ENCODE results near the gene NID1. TPM values are rescaled to one million over a fixed set of nuclear protein-coding genes. Genes with fewer than 3 reads are reported as not detected.

NID1 gene
- total RNA-seq = 10 to 100 TPM; 28.5 to 58.0 TPM

DNA sequence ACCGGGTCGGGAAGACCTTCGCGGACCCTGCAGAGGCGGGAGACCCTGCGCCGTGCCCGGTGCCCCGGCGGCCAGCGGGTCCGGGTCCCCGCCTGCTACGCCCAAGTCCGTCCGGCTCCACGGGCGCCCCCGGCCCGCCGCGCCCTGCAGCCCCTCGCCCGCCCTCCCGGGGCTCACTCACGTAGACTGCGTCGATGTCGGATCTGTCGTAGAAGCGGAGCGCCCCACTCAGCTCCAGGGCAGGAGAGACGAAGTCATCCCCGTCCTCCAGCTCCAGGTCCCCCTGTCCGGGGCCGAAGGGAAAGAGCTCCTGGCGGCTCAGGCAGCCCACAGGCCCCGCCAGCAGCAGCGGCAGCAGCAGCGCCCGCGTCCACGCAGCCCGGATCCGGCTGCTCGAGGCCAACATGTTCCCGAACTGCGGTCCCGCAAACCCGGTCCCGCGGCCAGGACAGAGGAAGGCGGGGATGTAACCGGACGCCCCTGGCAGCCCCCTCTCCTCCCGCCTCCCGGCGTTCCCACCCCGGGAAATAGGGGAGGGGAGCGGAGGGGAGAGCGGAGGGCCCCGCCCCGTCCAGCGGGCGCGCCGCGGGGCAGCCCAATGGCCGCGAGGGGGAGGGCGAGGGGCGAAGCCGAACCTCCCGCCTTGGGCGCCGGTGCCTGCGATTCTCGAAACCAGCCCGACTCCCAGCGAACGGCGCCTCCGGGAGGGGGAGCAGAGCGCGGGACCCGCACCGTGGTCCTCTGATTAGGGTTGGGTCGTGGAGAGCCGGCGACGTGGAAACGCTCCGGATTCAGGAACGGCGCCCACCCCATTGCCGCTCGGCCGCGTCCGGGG, at the start of gene NID1:
Gene NID1, minus strand, starts transcription at position 417 of the 835 bp plus-strand sequence. Its CDS starts 11 bp downstream, at position 406.
- ATAC-seq = peak; percentile 72
- WGBS, 2 donors = 1% methylated on average over 89 of the region's 100 CpGs; no CpG with 5 or more reads in 1 of the 2 donors
- intact Hi-C loops (cut with DNase I) = no loop called here

DNA sequence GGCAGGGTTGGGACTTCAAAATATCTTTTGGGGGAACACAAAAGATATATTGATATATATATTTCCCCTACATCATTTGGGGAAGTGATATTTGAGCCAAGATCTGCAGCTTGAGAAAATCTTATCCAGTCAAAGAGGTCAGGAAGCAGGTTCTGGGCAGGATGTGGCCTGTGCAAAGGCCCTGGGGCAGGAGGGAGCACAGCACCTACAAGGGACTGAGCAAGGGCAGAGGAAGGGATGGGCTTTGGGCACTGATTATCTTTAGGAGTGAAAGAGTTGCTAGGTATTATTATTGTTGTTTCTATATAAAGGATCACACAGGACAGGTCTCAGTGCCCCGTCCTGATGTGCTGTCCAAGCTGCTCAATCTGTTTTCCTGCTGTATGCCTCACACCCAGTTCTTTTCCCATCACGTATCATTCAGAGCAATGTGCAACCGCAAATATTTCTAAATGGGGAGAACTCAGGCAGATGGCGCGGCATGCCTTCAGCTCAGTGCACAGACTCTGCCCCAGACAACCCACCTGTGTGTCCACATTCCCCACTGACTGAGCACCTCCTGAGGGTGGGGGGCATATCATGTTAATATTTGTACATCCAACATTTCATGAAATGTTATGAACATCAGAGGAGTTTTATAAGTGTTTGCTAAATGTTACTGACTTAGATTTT, 49.3 kb upstream of the NID1 start:
- no peak for TF ChIP-seq CTCF (IDR thresholded peaks at IDR 0.05)
- no peak for TF ChIP-seq POLR2A (IDR thresholded peaks at IDR 0.05)
- Histone ChIP-seq H3K27ac (no peak overlapping the region), H3K4me3 (no peak overlapping the region), H3K4me1 (no peaks in the 10 kb centered on the region), H3K9me3 (no peaks in the 10 kb centered on the region), H3K27me3 (no peaks in the 10 kb centered on the region), H3K36me3 (replicated peaks in 1 of 2; ENCODE audit: insufficient read depth in 1 of 2, low read depth in 2 of 2) (no peaks in the 10 kb centered on the region)
- ATAC-seq (no peak), DNase-seq (no peak)
- intact Hi-C loops (cut with DNase I) = loop anchor here (5.0 kb wide), 1 partner anchor 378 kb away; no protein-coding TSS in a partner anchor
- WGBS, 2 donors = 89 to 97% methylated on average over 5 of the region's 5 CpGs

More for the DNA sequence above, at the start of gene NID1:
- peak within 1 kb of the TSS; percentile 28 to 71 (median 59) for H3K27ac ChIP-seq
- no peaks in the 10 kb centered on the region for H3K36me3 ChIP-seq (replicated peaks in 1 of 2; ENCODE audit: insufficient read depth in 1 of 2, low read depth in 2 of 2)
- no peaks in the 10 kb centered on the region for H3K27me3 ChIP-seq
- TF ChIP-seq POLR2A (IDR thresholded peaks at IDR 0.05) (peak; percentile 27 to 45 (median 43)), CTCF (IDR thresholded peaks at IDR 0.05) (peak in 5 of 7 experiments; percentile 6 to 36 (median 23))
- H3K4me1 ChIP-seq = peaks cover 21% of the 10 kb centered on the region
- H3K4me3 ChIP-seq = peak within 1 kb of the TSS; percentile 22 to 43
- peak; percentile 45 to 72 (median 64) for DNase-seq
- no peaks in the 10 kb centered on the region for H3K9me3 ChIP-seq

GRCh38 chr1:236113324-236114032, 48.6 kb upstream of the NID1 start:
- intact Hi-C loops (cut with DNase I) = loop anchor here (5.0 kb wide), 1 partner anchor 379 kb away; no protein-coding TSS in a partner anchor
- no peak for TF ChIP-seq CTCF (IDR thresholded peaks at IDR 0.05)
- TF ChIP-seq POLR2A (IDR thresholded peaks at IDR 0.05) = no peak
- no peaks in the 10 kb centered on the region for H3K27me3 ChIP-seq
- WGBS, 2 donors = 77 to 80% methylated on average over 13 to 15 of the region's 15 CpGs
- no peak overlapping the region for H3K4me3 ChIP-seq
- H3K9me3 ChIP-seq = no peaks in the 10 kb centered on the region
- no peaks in the 10 kb centered on the region for H3K36me3 ChIP-seq (replicated peaks in 1 of 2; ENCODE audit: insufficient read depth in 1 of 2, low read depth in 2 of 2)
- H3K27ac ChIP-seq = no peak overlapping the region
- no peak for ATAC-seq
- no peak for DNase-seq
- no peaks in the 10 kb centered on the region for H3K4me1 ChIP-seq

DNA sequence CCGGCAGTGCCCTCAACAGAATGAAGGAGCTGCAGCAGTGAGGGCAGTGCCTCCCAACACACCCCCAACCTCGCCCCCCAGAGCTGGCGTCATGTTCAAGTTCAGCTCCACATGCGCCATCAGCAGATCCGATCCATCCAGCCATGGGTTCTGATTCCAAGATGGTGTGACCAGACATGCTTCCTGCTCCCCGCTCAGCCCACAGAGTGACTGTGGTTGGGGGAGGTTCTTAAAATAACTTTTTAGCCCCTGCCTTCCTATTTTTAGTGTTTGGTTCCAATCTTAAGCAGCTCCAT, 47.4 kb upstream of the NID1 start:
- H3K4me1 ChIP-seq = no peaks in the 10 kb centered on the region
- DNase-seq = no peak
- no peaks in the 10 kb centered on the region for H3K27me3 ChIP-seq
- no peak overlapping the region for H3K27ac ChIP-seq
- TF ChIP-seq POLR2A (IDR thresholded peaks at IDR 0.05) (no peak), CTCF (IDR thresholded peaks at IDR 0.05) (no peak)
- ATAC-seq = no peak
- H3K36me3 ChIP-seq (replicated peaks in 1 of 2; ENCODE audit: insufficient read depth in 1 of 2, low read depth in 2 of 2) = no peaks in the 10 kb centered on the region
- no peaks in the 10 kb centered on the region for H3K9me3 ChIP-seq
- no peak overlapping the region for H3K4me3 ChIP-seq
- intact Hi-C loops (cut with DNase I) = loop anchor here (5.0 kb wide), 1 partner anchor 380 kb away; no protein-coding TSS in a partner anchor
- 88 to 90% methylated on average over 6 of the region's 6 CpGs for WGBS, 2 donors
